ENCODE data around the gene CCN5.

CCN5 gene

GRCh38 chr20:44737116-44737515, 21.9 kb downstream of the CCN5 start:
- DNase-seq (ENCODE audit: low spot score) = no peak

GRCh38 chr20:44738813-44739477, 23.8 kb downstream of the CCN5 start:
- peak; percentile 49 for DNase-seq (ENCODE audit: low spot score)

GRCh38 chr20:44739942-44740341, 24.8 kb downstream of the CCN5 start:
- no peak for DNase-seq (ENCODE audit: low spot score)

- no peak for DNase-seq (ENCODE audit: low spot score)
Observed at GRCh38 chr20:44742304-44743079, 27.3 kb downstream of the CCN5 start.

GRCh38 chr20:44743080-44743701, 28.0 kb downstream of the CCN5 start:
- DNase-seq (ENCODE audit: low spot score) = no peak

GRCh38 chr20:44743916-44744655, 28.9 kb downstream of the CCN5 start:
- no peak for DNase-seq (ENCODE audit: low spot score)

GRCh38 chr20:44745122-44745597, 30.0 kb downstream of the CCN5 start:
- no peak for DNase-seq (ENCODE audit: low spot score)

- DNase-seq (ENCODE audit: low spot score) = no peak
Observed at GRCh38 chr20:44745598-44746366, 30.6 kb downstream of the CCN5 start, which contains the start of gene KCNK15. Gene KCNK15, plus strand, starts transcription at chr20:44745865. Its CDS starts 46 bp downstream, at chr20:44745911.

GRCh38 chr20:44746367-44747165, 31.4 kb downstream of the CCN5 start:
- no peak for DNase-seq (ENCODE audit: low spot score)

- peak; percentile 47 for DNase-seq (ENCODE audit: low spot score)
Observed at GRCh38 chr20:44747166-44748004, 32.2 kb downstream of the CCN5 start.

GRCh38 chr20:44748005-44748370, 32.8 kb downstream of the CCN5 start:
- DNase-seq (ENCODE audit: low spot score) = no peak

GRCh38 chr20:44750081-44750805, 35.1 kb downstream of the CCN5 start:
- DNase-seq (ENCODE audit: low spot score) = no peak

GRCh38 chr20:44752099-44752931, 37.1 kb downstream of the CCN5 start:
- DNase-seq (ENCODE audit: low spot score) = no peak

GRCh38 chr20:44754554-44754953, 39.4 kb downstream of the CCN5 start:
- no peak for DNase-seq (ENCODE audit: low spot score)

- DNase-seq (ENCODE audit: low spot score) = no peak
Observed at GRCh38 chr20:44756011-44756688, 41.0 kb downstream of the CCN5 start.

- no peak for DNase-seq (ENCODE audit: low spot score)
Observed at GRCh38 chr20:44756956-44757355, 41.8 kb downstream of the CCN5 start.

Measured in kidney capillary endothelial cell (primary cell).